Calu3 (cell line): Measurements from ENCODE around the gene MFSD12. TPM values are rescaled to one million over a fixed set of nuclear protein-coding genes. Genes with fewer than 3 reads are reported as not detected.

Experiments
- BruUV-seq: library from RNA; stranded (reverse); fragments of 400-500 nt; replicated peaks from 2 replicates; lab custom pipeline; 2021; lab: Mats Ljungman, UMichigan
- CTCF ChIA-PET: fragments of 300-600 bp; sonication (Branson Sonifier 250); formaldehyde crosslinking; loops from one replicate; lab custom pipeline; 2022; ENCODE audit warnings: antibody characterized with exemption; lab: Charles Lee
- DNase-seq: peaks from one replicate; pipeline ENCODE4 v3.0.0; 2022
- H3K27ac Mint-ChIP-seq: one replicate; pipeline ENCODE4 v1.8.0; 2022; ENCODE audit warnings: mixed read lengths; ENCODE audit not compliant: unreplicated experiment
- H3K27me3 Mint-ChIP-seq: one replicate; pipeline ENCODE4 v1.8.0; 2022; ENCODE audit warnings: mixed read lengths; ENCODE audit not compliant: unreplicated experiment
- H3K36me3 Mint-ChIP-seq: one replicate; pipeline ENCODE4 v1.8.0; 2022; ENCODE audit warnings: mild to moderate bottlenecking, moderate library complexity, mixed read lengths; ENCODE audit not compliant: insufficient read depth, unreplicated experiment
- H3K4me1 Mint-ChIP-seq: one replicate; pipeline ENCODE4 v1.8.0; 2022; ENCODE audit warnings: mild to moderate bottlenecking, low read depth, mixed read lengths; ENCODE audit not compliant: unreplicated experiment
- H3K4me3 Mint-ChIP-seq: one replicate; pipeline ENCODE4 v1.8.0; 2022; ENCODE audit warnings: mild to moderate bottlenecking, low read depth, moderate library complexity, mixed read lengths; ENCODE audit not compliant: unreplicated experiment
- H3K9me3 Mint-ChIP-seq: one replicate; pipeline ENCODE4 v1.8.0; 2022; ENCODE audit warnings: low read depth, mixed read lengths; ENCODE audit not compliant: unreplicated experiment
- CTCF ChIP-seq: fragments of 200-600 bp; IDR thresholded peaks from one replicate; pipeline ENCODE4 v1.8.0; 2022; ENCODE audit warnings: antibody characterized with exemption; ENCODE audit not compliant: unreplicated experiment
- intact Hi-C: fragments of 100-400 bp; cut with micrococcal nuclease; formaldehyde crosslinking; loops from one replicate; pipeline ENCODE4 v1.10.0; 2022; ENCODE audit not compliant: unreplicated experiment
- total RNA-seq: library from RNA; stranded (reverse); gene quantifications from 2 replicates; pipeline ENCODE4 v1.2.3, GENCODE V29; 2022

MFSD12 gene
- total RNA-seq, 1 experiment from 2014 or later = 105 TPM

GRCh38 chr19:3539756-3540118 lies 17.6 kb downstream of the MFSD12 start:
- intact Hi-C loops = no loop called here
- Mint-ChIP-seq H3K36me3 (peaks cover 52% of the 10 kb centered on the region), H3K27ac (no peak overlapping the region)

GRCh38 chr19:3538965-3539755 lies 18.2 kb downstream of the MFSD12 start, which contains the start of gene TEKTIP1:
Gene TEKTIP1, plus strand, starts transcription at chr19:3539174. Its CDS starts 4 bp downstream, at chr19:3539178.
- BruUV-seq = no TSS peak
- no peak within 1 kb of the TSS for H3K4me3 Mint-ChIP-seq
- no peaks in the 10 kb centered on the region for H3K27me3 Mint-ChIP-seq
- no peak for TF ChIP-seq CTCF
- CTCF ChIA-PET = interaction anchor here (0.6 kb wide), 1 partner anchor 54 kb away, joined by 4 read pairs; no protein-coding TSS in a partner anchor
- peak within 1 kb of the TSS; percentile 37 for H3K27ac Mint-ChIP-seq
- no peaks in the 10 kb centered on the region for H3K4me1 Mint-ChIP-seq
- intact Hi-C loops = no loop called here
- H3K36me3 Mint-ChIP-seq = peaks cover 53% of the 10 kb centered on the region
- H3K9me3 Mint-ChIP-seq = no peaks in the 10 kb centered on the region
- no peak for DNase-seq

More at GRCh38 chr19:3539756-3540118, 17.6 kb downstream of the MFSD12 start:
- TSS peak; percentile 14 for BruUV-seq
- no peak overlapping the region for H3K4me3 Mint-ChIP-seq
- TF ChIP-seq CTCF = no peak
- no peaks in the 10 kb centered on the region for H3K27me3 Mint-ChIP-seq
- DNase-seq = no peak
- H3K4me1 Mint-ChIP-seq = peaks cover under 1% of the 10 kb centered on the region
- H3K9me3 Mint-ChIP-seq = no peaks in the 10 kb centered on the region
- CTCF ChIA-PET = interaction anchor here (0.6 kb wide), 1 partner anchor 54 kb away, joined by 4 read pairs; no protein-coding TSS in a partner anchor

- TF ChIP-seq CTCF = no peak
- DNase-seq = no peak
- Mint-ChIP-seq H3K27me3 (no peaks in the 10 kb centered on the region), H3K9me3 (no peaks in the 10 kb centered on the region), H3K4me1 (no peaks in the 10 kb centered on the region), H3K27ac (peak overlapping the region; percentile 37), H3K4me3 (no peak overlapping the region), H3K36me3 (peaks cover 55% of the 10 kb centered on the region)
- CTCF ChIA-PET = no interaction called here
- intact Hi-C loops = no loop called here
- BruUV-seq = no TSS peak
Measured at GRCh38 chr19:3538258-3538929, 19.0 kb downstream of the MFSD12 start.

GRCh38 chr19:3537438-3538240 lies 19.7 kb downstream of the MFSD12 start:
- TF ChIP-seq CTCF = no peak
- CTCF ChIA-PET = no interaction called here
- BruUV-seq = no TSS peak

More at GRCh38 chr19:3537438-3538240, 19.7 kb downstream of the MFSD12 start:
- no peaks in the 10 kb centered on the region for H3K9me3 Mint-ChIP-seq
- H3K27me3 Mint-ChIP-seq = no peaks in the 10 kb centered on the region
- H3K4me1 Mint-ChIP-seq = no peaks in the 10 kb centered on the region
- intact Hi-C loops = no loop called here
- H3K4me3 Mint-ChIP-seq = no peak overlapping the region
- no peak for DNase-seq
- peak overlapping the region; percentile 37 for H3K27ac Mint-ChIP-seq
- peaks cover 61% of the 10 kb centered on the region for H3K36me3 Mint-ChIP-seq
